ENCODE results near the gene ZBTB17.

GRCh38 chr1:16018308-16018707 is 42.4 kb upstream of the ZBTB17 start:
- TF ChIP-seq CTCF (IDR thresholded peaks at IDR 0.05) (peak in 1 of 4 experiments; percentile 5), POLR2A (IDR thresholded peaks at IDR 0.05) (no peak)

Data from sigmoid colon (tissue), 3 donors.